GM12892 (cell line): ENCODE measurements around the gene TMEM31.

Source experiments
- POLR2A ChIP-seq: IDR thresholded peaks from 2 replicates; pipeline ENCODE4 v1.6.1; 2011; ENCODE audit warnings: low read depth, low read length, control low read depth
- POLR2AphosphoS5 ChIP-seq: IDR thresholded peaks from 2 replicates; pipeline ENCODE4 v1.6.1; 2011; ENCODE audit warnings: low read depth, low read length, control low read depth

- TF ChIP-seq POLR2AphosphoS5 (no peak), POLR2A (no peak)
Observed at GRCh38 chrX:103663981-103664762, 46.5 kb upstream of the TMEM31 start.
